Activated CD8-positive, alpha-beta memory T cell treated with anti-CD3 and anti-CD28 coated beads, Interleukin-2, amount 50 U/mL, for 48 hours (primary cell): Measurements from ENCODE around the gene TSTD1.
"Not testable (repeated sequence)": the region's sequence is repeated elsewhere in the genome, so short reads cannot be mapped to it uniquely, and the experiment has no call there.

Source experiments
- DNase-seq: peaks from one replicate; pipeline ENCODE4 v3.0.0-alpha.2; 2020

The TSTD1 gene

DNA sequence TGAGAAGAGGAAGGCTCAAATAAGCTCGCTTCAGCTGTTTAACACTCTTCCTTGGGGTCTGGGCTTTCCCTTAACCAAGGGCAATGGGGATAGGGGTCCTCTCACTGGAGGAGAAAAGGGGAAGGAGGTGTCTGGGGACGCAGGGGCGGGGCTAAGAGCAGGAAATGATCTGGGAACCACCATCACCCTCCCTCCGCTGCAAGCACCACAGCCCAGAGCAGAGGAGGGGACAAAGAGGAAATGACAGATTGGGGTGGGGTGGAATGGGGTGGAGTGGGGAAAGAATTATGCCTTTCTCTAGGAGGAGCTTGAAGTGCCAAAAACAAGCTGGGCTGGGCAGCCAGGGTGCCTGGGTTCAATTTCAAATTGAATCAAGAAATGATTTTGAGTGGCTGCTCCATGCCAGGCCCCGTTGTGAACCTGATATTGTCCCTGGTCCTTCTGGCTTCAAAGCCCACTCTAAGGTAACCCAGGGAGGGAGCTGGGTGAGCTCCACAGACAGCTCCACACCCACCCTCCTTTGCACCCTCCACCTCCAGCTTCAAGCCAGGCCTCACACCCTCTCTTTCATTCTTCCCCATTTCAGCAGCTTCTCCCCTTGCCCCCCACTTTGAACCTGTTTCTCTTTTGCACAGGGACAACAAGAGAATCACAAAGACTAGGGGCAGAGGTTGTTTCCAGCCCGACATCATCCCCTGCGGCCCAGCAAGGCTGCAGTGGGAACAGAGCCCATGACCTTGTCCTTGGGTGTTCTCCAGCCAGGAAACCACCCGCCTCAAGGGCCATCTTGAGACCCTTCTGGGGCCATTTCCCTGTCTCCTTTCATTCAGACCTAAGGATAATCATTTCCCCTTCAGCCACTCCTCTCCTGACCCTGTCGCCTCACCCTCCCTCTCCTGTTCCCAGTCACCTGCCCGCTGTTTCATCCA lies 29.8 kb upstream of the TSTD1 start:
- DNase-seq, result peak; percentile 84

- DNase-seq, result no peak
Measured at GRCh38 chr1:161066694-161067093, 27.9 kb upstream of the TSTD1 start.

DNA sequence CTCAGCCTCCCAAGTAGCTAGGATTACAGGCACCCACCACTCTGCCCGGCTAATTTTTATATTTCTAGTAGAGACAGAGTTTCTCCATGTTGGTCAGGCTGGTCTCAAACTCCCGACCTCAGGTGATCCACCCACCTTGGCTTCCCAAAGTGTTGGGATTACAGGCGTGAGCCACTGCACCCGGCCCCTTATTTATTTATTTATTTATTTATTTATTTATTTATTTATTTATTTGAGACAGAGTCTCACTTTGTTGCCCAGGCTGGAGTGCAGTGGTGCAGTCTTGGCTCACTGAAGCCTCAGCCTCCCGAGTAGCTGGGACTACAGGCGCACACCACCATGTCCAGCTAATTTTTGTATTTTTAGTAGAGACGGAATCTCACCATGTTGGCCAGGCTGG lies 26.9 kb upstream of the TSTD1 start:
- not testable (repeated sequence) for DNase-seq

DNA sequence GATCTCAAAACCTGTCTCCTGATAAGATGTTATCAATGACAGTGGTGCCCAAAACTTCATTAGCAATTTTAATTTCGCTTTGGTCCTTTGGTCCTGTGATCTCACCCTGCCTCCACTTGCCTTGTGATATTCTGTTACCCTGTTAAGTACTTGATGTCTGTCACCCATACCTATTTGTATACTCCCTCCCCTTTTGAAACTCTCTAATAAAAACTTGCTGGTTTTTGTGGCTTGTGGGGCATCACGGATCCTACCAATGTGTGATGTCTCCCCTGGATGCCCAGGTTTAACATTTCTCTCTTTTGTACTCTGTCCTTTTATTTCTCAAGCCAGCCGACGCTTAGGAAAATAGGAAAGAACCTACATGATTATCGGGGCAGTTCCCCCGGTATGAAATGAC lies 25.2 kb upstream of the TSTD1 start:
- DNase-seq, result not testable (repeated sequence)

GRCh38 chr1:161061419-161061818 lies 22.7 kb upstream of the TSTD1 start:
- DNase-seq, result no peak

DNA sequence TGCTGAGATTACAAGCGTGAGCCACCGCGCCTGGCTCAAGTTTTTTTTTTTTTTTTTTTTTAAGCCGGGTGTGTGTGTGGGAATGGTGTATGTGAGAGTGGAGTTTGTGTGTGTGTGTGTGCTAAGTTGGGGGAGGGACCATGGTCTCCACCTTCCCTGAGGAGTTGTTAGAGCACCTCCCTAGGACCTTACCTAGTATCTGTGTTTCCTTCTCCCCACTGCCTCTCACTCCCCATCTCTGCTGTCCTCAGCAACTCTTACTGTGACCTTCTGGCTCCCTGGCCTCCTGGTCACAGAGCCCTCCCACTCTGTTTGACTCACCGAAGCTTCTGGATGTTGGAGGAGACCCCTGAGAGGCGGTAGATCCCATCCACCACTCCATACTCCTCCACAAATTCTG lies 20.5 kb upstream of the TSTD1 start:
- DNase-seq, result no peak

GRCh38 chr1:161054805-161055204 lies 16.0 kb upstream of the TSTD1 start:
- DNase-seq, result no peak

DNA sequence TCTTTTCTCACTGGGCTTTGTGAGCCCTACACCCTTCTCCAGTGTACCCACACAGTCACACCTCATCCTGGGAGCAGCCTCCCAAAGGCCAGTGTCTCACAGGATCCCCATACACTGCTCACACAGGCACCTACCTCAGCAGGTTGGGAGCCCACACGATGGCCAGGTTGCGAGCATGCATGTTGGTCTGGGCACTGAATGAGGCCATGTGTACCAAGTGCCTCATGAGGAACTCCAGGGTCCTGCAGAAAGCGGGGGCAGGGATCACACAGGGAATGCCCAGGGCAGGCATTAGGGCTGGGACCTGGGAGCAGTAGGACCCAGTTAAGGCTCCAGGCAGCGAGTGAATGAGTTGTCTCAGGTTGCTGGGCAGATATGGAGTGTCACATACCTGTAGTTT lies 15.5 kb upstream of the TSTD1 start:
- no peak for DNase-seq

DNA sequence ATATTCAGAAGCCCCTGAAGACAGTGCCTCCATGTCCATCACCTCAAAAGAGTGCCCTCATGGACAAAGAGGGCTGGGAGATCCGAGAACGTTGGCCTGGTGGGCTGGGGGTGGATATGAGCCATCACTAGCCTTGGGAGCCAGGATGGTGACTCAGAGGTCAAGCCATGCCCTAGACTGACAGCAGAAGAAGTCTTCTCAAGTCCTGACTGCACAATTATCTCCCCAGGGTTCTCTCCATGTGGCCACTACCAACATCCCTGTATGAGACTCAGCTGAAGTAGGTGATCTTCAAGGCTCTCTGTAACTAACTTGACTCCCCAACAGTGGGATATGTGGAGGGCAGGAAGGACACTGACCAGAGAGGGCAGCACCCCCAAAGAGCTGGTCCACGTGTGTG lies 14.1 kb upstream of the TSTD1 start:
- DNase-seq, result no peak

GRCh38 chr1:161051219-161051618 lies 12.5 kb upstream of the TSTD1 start:
- DNase-seq, result no peak

GRCh38 chr1:161048949-161049722 lies 10.4 kb upstream of the TSTD1 start:
- no peak for DNase-seq

GRCh38 chr1:161047436-161048420 lies 9.0 kb upstream of the TSTD1 start:
- DNase-seq, result no peak

- DNase-seq, result no peak
Measured at GRCh38 chr1:161046605-161047228, 8.0 kb upstream of the TSTD1 start.

- DNase-seq, result peak; percentile 93
Measured at GRCh38 chr1:161045736-161046604, 7.2 kb upstream of the TSTD1 start, which contains the start of gene USF1. Gene USF1, minus strand, starts transcription at chr1:161045977. Its CDS starts 2,702 bp downstream, at chr1:161043275.

GRCh38 chr1:161044908-161045735 lies 6.4 kb upstream of the TSTD1 start:
- peak; percentile 83 for DNase-seq

GRCh38 chr1:161044535-161044907 lies 5.8 kb upstream of the TSTD1 start:
- no peak for DNase-seq

DNA sequence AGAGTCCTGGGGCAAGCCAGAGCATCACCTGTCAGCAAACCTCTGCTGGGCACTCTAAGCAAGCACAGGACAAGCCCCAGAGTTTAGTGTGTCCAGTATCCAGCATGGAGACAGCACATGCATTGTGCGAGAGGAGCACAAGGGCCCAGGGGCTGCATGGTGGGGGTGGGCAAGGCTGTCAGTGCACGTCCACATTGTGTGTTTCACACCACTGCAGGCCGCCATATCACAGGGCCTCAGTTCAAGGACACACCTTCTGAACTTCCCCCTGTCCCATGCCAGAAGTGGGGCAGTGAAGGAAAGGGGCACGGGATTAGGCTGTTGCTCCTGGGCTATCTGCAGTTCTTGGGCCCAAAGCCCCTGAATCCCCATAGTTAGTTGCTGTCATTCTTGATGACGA lies 782 bp upstream of the TSTD1 start:
- no peak for DNase-seq

GRCh38 chr1:161039154-161039545 lies 386 bp upstream of the TSTD1 start:
- DNase-seq, result no peak

DNA sequence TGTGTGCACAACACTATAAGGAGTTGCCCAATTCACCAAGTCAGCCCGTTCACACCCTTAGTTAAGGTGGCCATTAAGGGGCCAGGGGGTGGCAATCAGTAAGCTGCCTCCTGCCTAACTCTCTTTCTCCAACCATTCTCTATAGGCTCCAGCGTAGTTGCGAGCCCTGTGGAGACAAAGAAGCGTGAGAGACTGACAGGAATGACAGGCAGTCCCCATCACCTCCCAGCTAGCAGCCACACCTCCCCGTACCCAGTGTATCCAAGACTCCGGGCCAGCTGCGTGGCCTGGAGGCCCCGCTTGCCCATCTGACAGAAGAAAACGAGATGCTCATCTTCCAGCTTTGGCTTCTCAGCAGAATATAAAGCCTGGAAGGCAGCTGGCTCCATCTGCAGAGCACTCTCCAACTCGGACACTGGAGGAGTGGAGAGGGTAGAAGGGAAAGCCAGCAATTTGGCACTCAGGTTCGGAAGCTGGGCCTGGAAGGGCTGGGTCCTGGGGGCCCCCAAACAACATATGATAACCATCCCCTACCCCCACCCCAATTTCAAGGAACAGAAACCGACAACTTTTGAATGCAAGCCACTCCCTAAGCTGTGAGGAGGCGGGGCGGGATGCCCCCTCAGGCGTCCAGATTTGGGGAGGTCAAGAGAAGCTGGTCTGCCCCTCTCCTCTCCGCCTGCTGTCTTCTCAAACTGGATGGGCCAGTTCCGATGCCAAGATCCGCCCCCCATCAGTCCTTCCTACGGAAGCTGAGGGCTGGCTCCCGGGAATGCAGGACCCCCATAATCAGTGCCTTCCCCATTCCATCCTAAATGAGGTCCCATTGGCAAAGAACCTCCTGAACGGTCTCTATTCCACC lies 872 bp downstream of the TSTD1 start:
- DNase-seq, result no peak
